ENCODE data around the gene NDUFAF5.
"Not testable (repeated sequence)": the region's sequence is repeated elsewhere in the genome, so short reads cannot be mapped to it uniquely, and the experiment has no call there.

Gene NDUFAF5

GRCh38 chr20:13784893-13785715, at the start of gene NDUFAF5, which contains the start of gene ESF1:
Gene NDUFAF5, plus strand, starts transcription at chr20:13785028. Its CDS starts 41 bp downstream, at chr20:13785069.
Gene ESF1, minus strand, starts transcription at chr20:13784919. Its CDS starts 1,779 bp downstream, at chr20:13783140.
- DNase-seq = peak; percentile 84

GRCh38 chr20:13735826-13736225, 49.0 kb upstream of the NDUFAF5 start:
- DNase-seq = no peak

GRCh38 chr20:13736436-13737191, 48.2 kb upstream of the NDUFAF5 start:
- DNase-seq = no peak

GRCh38 chr20:13738187-13738586, 46.6 kb upstream of the NDUFAF5 start:
- DNase-seq = not testable (repeated sequence)

- no peak for DNase-seq
These were observed 44.8 kb upstream of the NDUFAF5 start for GRCh38 chr20:13739731-13740649.

- DNase-seq = no peak
These were observed 42.9 kb upstream of the NDUFAF5 start for GRCh38 chr20:13741879-13742278.

GRCh38 chr20:13744352-13744751, 40.5 kb upstream of the NDUFAF5 start:
- DNase-seq = no peak

- DNase-seq = no peak
These were observed 39.0 kb upstream of the NDUFAF5 start for GRCh38 chr20:13745784-13746183.

GRCh38 chr20:13749811-13750210, 35.0 kb upstream of the NDUFAF5 start:
- no peak for DNase-seq

- no peak for DNase-seq
These were observed 31.3 kb upstream of the NDUFAF5 start for GRCh38 chr20:13753436-13754036.

GRCh38 chr20:13755809-13756208, 29.0 kb upstream of the NDUFAF5 start:
- no peak for DNase-seq

- no peak for DNase-seq
These were observed 28.3 kb upstream of the NDUFAF5 start for GRCh38 chr20:13756551-13756950.

GRCh38 chr20:13758884-13759283, 25.9 kb upstream of the NDUFAF5 start:
- DNase-seq = no peak

- DNase-seq = not testable (repeated sequence)
These were observed 24.3 kb upstream of the NDUFAF5 start for GRCh38 chr20:13760451-13760946.

- no peak for DNase-seq
These were observed 19.5 kb upstream of the NDUFAF5 start for GRCh38 chr20:13765299-13765698.

GRCh38 chr20:13765868-13766416, 18.9 kb upstream of the NDUFAF5 start:
- DNase-seq = no peak

- DNase-seq = no peak
These were observed 14.7 kb upstream of the NDUFAF5 start for GRCh38 chr20:13770141-13770540.

- peak; percentile 48 for DNase-seq
These were observed 12.9 kb upstream of the NDUFAF5 start for GRCh38 chr20:13771853-13772453.

GRCh38 chr20:13772529-13772928, 12.3 kb upstream of the NDUFAF5 start:
- DNase-seq = no peak

- DNase-seq = no peak
These were observed 9.0 kb upstream of the NDUFAF5 start for GRCh38 chr20:13775867-13776266.

GRCh38 chr20:13777171-13777601, 7.6 kb upstream of the NDUFAF5 start:
- DNase-seq = no peak
